Keratinocyte (primary cell): Measurements from ENCODE around the gene GATA3.

Source experiments
- CTCF ChIP-seq, 3 experiments: IDR thresholded peaks in 1 of 3; conservative IDR thresholded peaks in 1 of 3; optimal IDR thresholded peaks in 1 of 3; 2 replicates in 2 of 3; 3 replicates in 1 of 3; pipeline versions ENCODE3 to v1.5.1; 2011; ENCODE audit warnings: low read length in 3 of 3, mild to moderate bottlenecking in 3 of 3, moderate library complexity in 2 of 3, control low read depth in 1 of 3, inconsistent platforms in 1 of 3; ENCODE audit not compliant: insufficient read depth in 2 of 3; ENCODE audit errors: extremely low read depth in 1 of 3
- EZH2 ChIP-seq: IDR thresholded peaks from one replicate; pipeline ENCODE4 v1.6.1; 2012; ENCODE audit warnings: inconsistent platforms, mild to moderate bottlenecking, low read length, moderate library complexity

GRCh38 chr10:8033812-8034465, 20.5 kb upstream of the GATA3 start:
- TF ChIP-seq CTCF (optimal IDR thresholded peaks at IDR 0.05 in 1 of 3, IDR thresholded peaks at IDR 0.05 in 1 of 3, conservative IDR thresholded peaks at IDR 0.05 in 1 of 3; ENCODE audit: extremely low read depth in 1 of 3, insufficient read depth in 2 of 3, low read length in 3 of 3) (no peak), EZH2 (peak; percentile 63)
